ENCODE results near the gene GAREM1.

GRCh38 chr18:32354518-32354917 is 116.2 kb downstream of the GAREM1 start:
- no peak for TF ChIP-seq CTCF (IDR thresholded peaks at IDR 0.05)
- TF ChIP-seq EP300 (IDR thresholded peaks at IDR 0.05; ENCODE audit: borderline replicate concordance in 1 of 2, low read depth in 1 of 2, low read length in 1 of 2): no peak
- no peak for TF ChIP-seq ZBTB33 (IDR thresholded peaks at IDR 0.05; ENCODE audit: borderline replicate concordance, low read depth)
- no peak for TF ChIP-seq POLR2AphosphoS5 (IDR thresholded peaks at IDR 0.05; ENCODE audit: low read depth, low read length)
- no peak for TF ChIP-seq TEAD4 (IDR thresholded peaks at IDR 0.05; ENCODE audit: borderline replicate concordance, insufficient read depth)
- TF ChIP-seq YY1 (IDR thresholded peaks at IDR 0.05; ENCODE audit: low read depth): no peak
- no peak for TF ChIP-seq MAX (IDR thresholded peaks at IDR 0.05; ENCODE audit: low read depth)
- TF ChIP-seq RCOR1 (IDR thresholded peaks at IDR 0.05; ENCODE audit: low read length): no peak
- TF ChIP-seq RAD21 (IDR thresholded peaks at IDR 0.05; ENCODE audit: low read length): no peak
- no peak for TF ChIP-seq EZH2phosphoT487 (IDR thresholded peaks at IDR 0.05; ENCODE audit: borderline replicate concordance, low read depth)
- TF ChIP-seq REST (IDR thresholded peaks at IDR 0.05; ENCODE audit: low read depth, low read length): no peak
- TF ChIP-seq SMC3 (IDR thresholded peaks at IDR 0.05; ENCODE audit: low read depth, low read length): no peak
- no peak for TF ChIP-seq RXRA (IDR thresholded peaks at IDR 0.05; ENCODE audit: borderline replicate concordance, low read depth)
